Cardiac septum (tissue), 1 donor: ENCODE data around the gene MICOS13. TPM values are rescaled to one million over a fixed set of nuclear protein-coding genes. Genes with fewer than 3 reads are reported as not detected.

Experiments used
- DNase-seq: peaks from one replicate; pipeline ENCODE4 v3.0.0-alpha.2; 2020; ENCODE audit warnings: low spot score
- intact Hi-C: fragments of 100-400 bp; cut with DNase I; formaldehyde crosslinking; loops from one replicate; pipeline ENCODE4 v1.14.0; 2022
- total RNA-seq: library from RNA; stranded (reverse); fragmentation: NEBNext Ultra II Directional; extraction: Animal tissue kit (Norgen Biotek cat#: 25700); gene quantifications from one replicate; pipeline ENCODE4 v1.2.1, GENCODE V29; 2021
- donor health status: DM: no; HTN: no; CAD: no.

Gene MICOS13
- total RNA-seq, 1 donor from 2014 or later: 143 TPM

GRCh38 chr19:5676772-5677105 is 3.6 kb downstream of the MICOS13 start:
- no peak for DNase-seq
- intact Hi-C loops: no loop called here

- no peak for DNase-seq
- intact Hi-C loops: no loop called here
Observed at GRCh38 chr19:5676105-5676771, 4.1 kb downstream of the MICOS13 start.

- DNase-seq: no peak
- intact Hi-C loops: no loop called here
Observed at GRCh38 chr19:5674714-5675113, 5.6 kb downstream of the MICOS13 start.

GRCh38 chr19:5673752-5674151 is 6.6 kb downstream of the MICOS13 start:
- DNase-seq: no peak
- intact Hi-C loops: no loop called here

GRCh38 chr19:5672708-5673459 is 7.4 kb downstream of the MICOS13 start:
- intact Hi-C loops: no loop called here
- DNase-seq: no peak

GRCh38 chr19:5671600-5671999 is 8.7 kb downstream of the MICOS13 start:
- intact Hi-C loops: no loop called here
- no peak for DNase-seq

- intact Hi-C loops: no loop called here
- no peak for DNase-seq
Observed at GRCh38 chr19:5669212-5669611, 11.1 kb downstream of the MICOS13 start.

GRCh38 chr19:5667751-5668271 is 12.5 kb downstream of the MICOS13 start:
- intact Hi-C loops: no loop called here
- DNase-seq: no peak

GRCh38 chr19:5666921-5667610 is 13.2 kb downstream of the MICOS13 start:
- intact Hi-C loops: no loop called here
- no peak for DNase-seq

GRCh38 chr19:5665781-5666513 is 14.4 kb downstream of the MICOS13 start:
- intact Hi-C loops: no loop called here
- DNase-seq: no peak

- intact Hi-C loops: no loop called here
- no peak for DNase-seq
Observed at GRCh38 chr19:5664515-5664914, 15.8 kb downstream of the MICOS13 start.

GRCh38 chr19:5663904-5664303 is 16.4 kb downstream of the MICOS13 start:
- no peak for DNase-seq

GRCh38 chr19:5661483-5661882 is 18.8 kb downstream of the MICOS13 start:
- intact Hi-C loops: no loop called here
- no peak for DNase-seq

More at GRCh38 chr19:5663904-5664303, 16.4 kb downstream of the MICOS13 start:
- intact Hi-C loops: no loop called here

GRCh38 chr19:5655412-5655811 is 24.9 kb downstream of the MICOS13 start:
- DNase-seq: no peak
- intact Hi-C loops: no loop called here

GRCh38 chr19:5654931-5655330 is 25.4 kb downstream of the MICOS13 start:
- intact Hi-C loops: no loop called here
- no peak for DNase-seq

GRCh38 chr19:5652261-5652660 is 28.1 kb downstream of the MICOS13 start:
- intact Hi-C loops: no loop called here
- DNase-seq: no peak

- no peak for DNase-seq
- intact Hi-C loops: no loop called here
Observed at GRCh38 chr19:5651361-5651760, 29.0 kb downstream of the MICOS13 start.

GRCh38 chr19:5648464-5648863 is 31.9 kb downstream of the MICOS13 start:
- intact Hi-C loops: no loop called here
- DNase-seq: no peak

GRCh38 chr19:5646703-5647102 is 33.6 kb downstream of the MICOS13 start:
- no peak for DNase-seq
- intact Hi-C loops: no loop called here

- intact Hi-C loops: no loop called here
Observed at GRCh38 chr19:5645409-5645808, 34.9 kb downstream of the MICOS13 start.

More at GRCh38 chr19:5645409-5645808, 34.9 kb downstream of the MICOS13 start:
- no peak for DNase-seq
